Measurements from ENCODE around the gene MYORG. TPM values are rescaled to one million over a fixed set of nuclear protein-coding genes. Genes with fewer than 3 reads are reported as not detected.

MYORG gene
- total and polyA plus RNA-seq, 10 of the 15 experiments (the other 5 are each of a cell fraction or from before 2014, with no cell fraction given): 0.05 to 0.36 (median 0.10) TPM; not detected in 1

GRCh38 chr9:34412336-34412735, 35.6 kb upstream of the MYORG start:
- no peaks in the 10 kb centered on the region for H3K4me1 ChIP-seq (ENCODE audit: control insufficient read depth, insufficient read depth, low read length)
- intact Hi-C loops (cut with micrococcal nuclease; ENCODE audit: unreplicated experiment): loop anchor here (10.0 kb wide), 1 partner anchor 58 kb away; no protein-coding TSS in a partner anchor
- no peaks in the 10 kb centered on the region; the same call in 2 of the 3 replicates for H3K9me3 ChIP-seq (replicated peaks; ENCODE audit: control insufficient read depth, insufficient read depth, low read length)
- ATAC-seq: no peak
- TF ChIP-seq LARP7 (IDR thresholded peaks at IDR 0.05) (no peak), KAT2A (conservative IDR thresholded peaks at IDR 0.05; ENCODE audit: control insufficient read depth, low read depth, low read length) (no peak), YBX1 (IDR thresholded peaks at IDR 0.05) (no peak), MXI1 (IDR thresholded peaks at IDR 0.05; ENCODE audit: low read depth, low read length) (no peak), FOXK2 (IDR thresholded peaks at IDR 0.05) (no peak), PRDM15 (CRISPR knock-in tag; IDR thresholded peaks at IDR 0.05) (no peak)
- TF ChIP-seq, protein P1, sequence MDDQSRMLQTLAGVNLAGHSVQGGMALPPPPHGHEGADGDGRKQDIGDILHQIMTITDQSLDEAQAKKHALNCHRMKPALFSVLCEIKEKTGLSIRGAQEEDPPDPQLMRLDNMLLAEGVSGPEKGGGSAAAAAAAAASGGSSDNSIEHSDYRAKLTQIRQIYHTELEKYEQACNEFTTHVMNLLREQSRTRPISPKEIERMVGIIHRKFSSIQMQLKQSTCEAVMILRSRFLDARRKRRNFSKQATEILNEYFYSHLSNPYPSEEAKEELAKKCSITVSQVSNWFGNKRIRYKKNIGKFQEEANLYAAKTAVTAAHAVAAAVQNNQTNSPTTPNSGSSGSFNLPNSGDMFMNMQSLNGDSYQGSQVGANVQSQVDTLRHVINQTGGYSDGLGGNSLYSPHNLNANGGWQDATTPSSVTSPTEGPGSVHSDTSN (IDR thresholded peaks at IDR 0.05; ENCODE audit: insufficient replicate concordance, low read depth, low read length): no peak
- H3K27me3 ChIP-seq (replicated peaks in 1 of 2; ENCODE audit: control insufficient read depth in 2 of 2, insufficient read depth in 2 of 2, low read length in 1 of 2): peaks cover 0 to 3% of the 10 kb centered on the region in 2 experiments; a peak in 3 of 4 replicates
- no peak overlapping the region for H3K4me2 ChIP-seq (ENCODE audit: control insufficient read depth, insufficient read depth)
- BruUV-seq (replicated peaks): no TSS peak
- ChIA-PET POLR2A (no interaction called here), CTCF (interaction anchor here (1.0 to 1.5 kb wide), 3 partner anchors 9 to 92 kb away, joined by 3 to 6 read pairs (median 3); no protein-coding TSS in a partner anchor), RAD21 (ENCODE audit: unreplicated experiment) (interaction anchor here (0.6 kb wide), 1 partner anchor 63 kb away, joined by 3 read pairs; no protein-coding TSS in a partner anchor), SMC1A (ENCODE audit: uncharacterized antibody, unreplicated experiment) (no interaction called here)
- H3K36me3 ChIP-seq (ENCODE audit: control insufficient read depth in 2 of 2, insufficient read depth in 2 of 2, low read length in 1 of 2): no peaks in the 10 kb centered on the region
- no peaks in the 10 kb centered on the region for H3K79me2 ChIP-seq (ENCODE audit: control insufficient read depth, insufficient read depth, low read length)
- no peak overlapping the region for H2AFZ ChIP-seq (ENCODE audit: control insufficient read depth, low read depth, low read length)
- H3K27ac ChIP-seq (ENCODE audit: control insufficient read depth, insufficient read depth): no peak overlapping the region
- DNase-seq (ENCODE audit: low read depth, low spot score): no peak
- H3K9ac ChIP-seq (ENCODE audit: control insufficient read depth, insufficient read depth, low read length): no peak overlapping the region
- no peaks in the 10 kb centered on the region for H4K20me1 ChIP-seq (ENCODE audit: control insufficient read depth, insufficient read depth)
- WGBS (ENCODE audit: insufficient coverage, insufficient replicate concordance, low lambda C conversion rate, missing lambda C conversion rate): 6% methylated on average over 1 of the region's 1 CpG
- in situ Hi-C loops (cut with MboI): no loop called here
- no peak overlapping the region for H3K4me3 ChIP-seq
- no peak for FAIRE-seq

Measured in GM12878 (cell line).